Heart left ventricle (tissue), 13 donors: ENCODE measurements around the gene MICAL2.

Experiments used
- CTCF ChIP-seq, 12 donors: fragments of 200-600 bp; sonication (generic) in 4 of 12; IDR thresholded peaks; one replicate each; pipeline versions ENCODE4 v1.5.0 to v1.8.0; 2018 to 2022; ENCODE audit warnings: antibody characterized with exemption in 12 of 12, mild to moderate bottlenecking in 5 of 12
- POLR2A ChIP-seq, 2 donors: fragments of 450-650 bp; IDR thresholded peaks; one replicate each; pipeline ENCODE4 v1.6.1; 2017; ENCODE audit warnings: antibody characterized with exemption in 2 of 2, mild to moderate bottlenecking in 2 of 2, moderate library complexity in 2 of 2
- donor health status: ischemic (EF 13 %, LVEDD 7.1; RV severe dilation, severe dysfunction).
- donor health status: DM: no; HTN: yes; CAD: no.
- donor health status: DM: no; HTN: no; CAD: no.
- donor health status: ischemic (EF 25% LVEDD 6.9; RV normal size, moderate dysfunction).
- donor health status: ischemic (EF 25% LVEDD 5.7; RV mildly dilated, moderate dysfunction).
- donor health status: ischemic (EF 35%, LVEDD 5.7; RV mildly dilated, moderate dysfunction).
- donor health status: nonischemic (EF 11% LVEDD 7.7; RV severe dilation, severe dysfunction).
- donor health status: DM: yes; HTN: yes; CAD: no.
- donor health status: PGD.
- donor health status: ischemic (EF 29% LVEDD 5.4; RV normal size, mild dysfunction).
- donor health status: nonischemic (EF 23%, LVEDD 6.1; RV moderate dilation, normal function).

- TF ChIP-seq CTCF (IDR thresholded peaks at IDR 0.05) (no peak), POLR2A (IDR thresholded peaks at IDR 0.05) (no peak)
Observed at GRCh38 chr11:12264361-12264760, 154.0 kb downstream of the MICAL2 start.
